DOHH2 (cell line): Measurements from ENCODE around the gene UBE2Q2.

Experiments
- EZH2phosphoT487 ChIP-seq: fragments of 200-600 bp; sonication (generic); IDR thresholded peaks from 2 replicates; pipeline ENCODE4 v1.6.1; 2017; ENCODE audit warnings: borderline replicate concordance, mild to moderate bottlenecking, antibody characterized with exemption, low read length, moderate library complexity, mixed read lengths
- TF ChIP-seq, protein P1 (sequence below): fragments of 200-600 bp; sonication (generic); IDR thresholded peaks from one replicate; pipeline ENCODE4 v1.5.1; 2014; ENCODE audit warnings: antibody characterized with exemption, mild to moderate bottlenecking, low read depth, low read length; ENCODE audit not compliant: poor library complexity, severe bottlenecking

DNA sequence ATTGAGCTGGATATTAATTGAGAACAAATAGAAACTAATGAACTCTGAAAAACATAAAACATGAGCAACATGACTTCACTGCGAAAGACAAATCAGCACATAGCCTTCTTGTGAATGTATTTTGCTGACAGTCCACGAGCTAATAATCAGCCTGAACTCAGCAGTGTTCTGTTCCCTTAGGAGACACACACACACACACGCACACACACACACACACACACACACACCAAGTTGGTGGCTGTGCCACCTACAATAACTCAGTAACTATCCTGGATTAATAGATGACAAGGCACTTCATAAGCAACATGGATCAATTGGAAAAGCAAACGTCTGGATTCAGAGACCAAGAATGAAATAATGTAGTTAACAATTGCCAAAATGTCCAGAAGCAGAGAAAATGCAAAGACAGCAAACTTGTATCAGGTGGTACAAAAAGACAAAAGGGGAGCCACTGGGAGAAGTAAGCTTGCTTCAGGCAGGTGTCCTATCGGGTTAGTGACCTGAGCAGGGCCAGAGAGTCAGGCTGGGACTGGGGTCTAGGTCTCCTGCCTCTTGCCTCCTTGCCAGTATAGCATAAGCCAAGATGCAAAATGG lies 20.5 kb upstream of the UBE2Q2 start:
- TF ChIP-seq, protein P1, sequence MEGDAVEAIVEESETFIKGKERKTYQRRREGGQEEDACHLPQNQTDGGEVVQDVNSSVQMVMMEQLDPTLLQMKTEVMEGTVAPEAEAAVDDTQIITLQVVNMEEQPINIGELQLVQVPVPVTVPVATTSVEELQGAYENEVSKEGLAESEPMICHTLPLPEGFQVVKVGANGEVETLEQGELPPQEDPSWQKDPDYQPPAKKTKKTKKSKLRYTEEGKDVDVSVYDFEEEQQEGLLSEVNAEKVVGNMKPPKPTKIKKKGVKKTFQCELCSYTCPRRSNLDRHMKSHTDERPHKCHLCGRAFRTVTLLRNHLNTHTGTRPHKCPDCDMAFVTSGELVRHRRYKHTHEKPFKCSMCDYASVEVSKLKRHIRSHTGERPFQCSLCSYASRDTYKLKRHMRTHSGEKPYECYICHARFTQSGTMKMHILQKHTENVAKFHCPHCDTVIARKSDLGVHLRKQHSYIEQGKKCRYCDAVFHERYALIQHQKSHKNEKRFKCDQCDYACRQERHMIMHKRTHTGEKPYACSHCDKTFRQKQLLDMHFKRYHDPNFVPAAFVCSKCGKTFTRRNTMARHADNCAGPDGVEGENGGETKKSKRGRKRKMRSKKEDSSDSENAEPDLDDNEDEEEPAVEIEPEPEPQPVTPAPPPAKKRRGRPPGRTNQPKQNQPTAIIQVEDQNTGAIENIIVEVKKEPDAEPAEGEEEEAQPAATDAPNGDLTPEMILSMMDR = no peak
- TF ChIP-seq EZH2phosphoT487 = no peak
